Ectodermal cell (in vitro differentiated cells): ENCODE measurements around the gene PRSS1.

ENCODE experiments used
- H3K27ac ChIP-seq: 2 replicates; pipeline ENCODE4 v1.7.0; 2013; ENCODE audit warnings: mild to moderate bottlenecking, low read depth, low read length; ENCODE audit not compliant: insufficient read depth, poor library complexity, severe bottlenecking
- H3K27me3 ChIP-seq: 2 replicates; pipeline ENCODE4 v1.7.0; 2013; ENCODE audit warnings: mild to moderate bottlenecking, low read length; ENCODE audit not compliant: insufficient read depth, control insufficient read depth, poor library complexity, severe bottlenecking
- H3K36me3 ChIP-seq: one replicate; pipeline ENCODE4 v1.7.0; 2013; ENCODE audit warnings: low read length; ENCODE audit not compliant: control insufficient read depth, insufficient read depth
- H3K4me1 ChIP-seq: one replicate; pipeline ENCODE4 v1.7.0; 2013; ENCODE audit warnings: low read length; ENCODE audit not compliant: control insufficient read depth, insufficient read depth
- H3K4me3 ChIP-seq: 2 replicates; pipeline ENCODE4 v1.7.0; 2013; ENCODE audit warnings: low read depth, low read length, control low read depth; ENCODE audit not compliant: insufficient read depth
- H3K9me3 ChIP-seq: 2 replicates; pipeline ENCODE4 v1.7.0; 2013; ENCODE audit warnings: mild to moderate bottlenecking, low read length, moderate library complexity; ENCODE audit not compliant: control insufficient read depth
- WGBS, 2 experiments: methylation state at CpG; one replicate each; pipeline ENCODE4 v1.1.7; 2013; ENCODE audit warnings: missing lambda C conversion rate in 2 of 2; 5-methylcytosine and 5-hydroxymethylcytosine counted together

Gene PRSS1

GRCh38 chr7:142790555-142790954, 41.3 kb downstream of the PRSS1 start:
- Histone ChIP-seq H3K36me3 (no peaks in the 10 kb centered on the region), H3K4me3 (no peak overlapping the region), H3K27ac (no peak overlapping the region), H3K27me3 (peaks cover 18% of the 10 kb centered on the region), H3K4me1 (no peaks in the 10 kb centered on the region), H3K9me3 (no peaks in the 10 kb centered on the region)
- 91% methylated on average over 1 of the region's 1 CpG for WGBS, 2 experiments

GRCh38 chr7:142791502-142791901, 42.2 kb downstream of the PRSS1 start:
- Histone ChIP-seq H3K27ac (no peak overlapping the region), H3K9me3 (no peaks in the 10 kb centered on the region), H3K36me3 (no peaks in the 10 kb centered on the region), H3K27me3 (peaks cover 28% of the 10 kb centered on the region), H3K4me3 (no peak overlapping the region), H3K4me1 (no peaks in the 10 kb centered on the region)
- 93 to 95% methylated on average over 5 to 6 of the region's 7 CpGs for WGBS, 2 experiments

DNA sequence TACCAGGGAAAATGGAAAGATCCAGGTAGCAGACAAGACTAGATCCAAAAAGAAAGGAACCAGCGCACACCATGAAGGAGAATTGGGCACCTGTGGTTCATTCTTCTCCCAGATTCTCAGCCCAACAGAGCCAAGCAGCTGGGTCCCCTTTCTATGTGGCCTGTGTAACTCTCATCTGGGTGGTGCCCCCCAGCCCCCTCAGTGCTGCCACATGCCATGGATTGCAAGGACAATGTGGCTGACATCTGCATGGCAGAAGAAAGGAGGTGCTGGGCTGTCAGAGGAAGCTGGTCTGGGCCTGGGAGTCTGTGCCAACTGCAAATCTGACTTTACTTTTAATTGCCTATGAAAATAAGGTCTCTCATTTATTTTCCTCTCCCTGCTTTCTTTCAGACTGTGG, 42.9 kb downstream of the PRSS1 start:
- Histone ChIP-seq H3K36me3 (no peaks in the 10 kb centered on the region), H3K27me3 (peaks cover 34% of the 10 kb centered on the region), H3K4me3 (no peak overlapping the region), H3K9me3 (no peaks in the 10 kb centered on the region), H3K4me1 (peaks cover 2% of the 10 kb centered on the region), H3K27ac (no peak overlapping the region)
- WGBS, 2 experiments: 93 to 100% methylated on average over 1 of the region's 1 CpG

DNA sequence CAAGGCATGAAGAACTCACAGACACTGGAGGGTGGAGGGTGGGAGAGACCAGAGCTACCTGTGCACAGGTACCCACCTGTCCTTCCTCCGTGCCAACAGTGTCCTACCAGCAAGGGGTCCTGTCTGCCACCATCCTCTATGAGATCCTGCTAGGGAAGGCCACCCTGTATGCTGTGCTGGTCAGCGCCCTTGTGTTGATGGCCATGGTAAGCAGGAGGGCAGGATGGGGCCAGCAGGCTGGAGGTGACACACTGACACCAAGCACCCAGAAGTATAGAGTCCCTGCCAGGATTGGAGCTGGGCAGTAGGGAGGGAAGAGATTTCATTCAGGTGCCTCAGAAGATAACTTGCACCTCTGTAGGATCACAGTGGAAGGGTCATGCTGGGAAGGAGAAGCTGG, 43.3 kb downstream of the PRSS1 start:
- H3K4me3 ChIP-seq: no peak overlapping the region
- 89 to 92% methylated on average over 2 of the region's 2 CpGs for WGBS, 2 experiments
- H3K27ac ChIP-seq: no peak overlapping the region
- H3K36me3 ChIP-seq: no peaks in the 10 kb centered on the region
- H3K9me3 ChIP-seq: no peaks in the 10 kb centered on the region
- peaks cover 7% of the 10 kb centered on the region for H3K4me1 ChIP-seq
- H3K27me3 ChIP-seq: peaks cover 39% of the 10 kb centered on the region

GRCh38 chr7:142793156-142793555, 43.9 kb downstream of the PRSS1 start:
- H3K9me3 ChIP-seq: no peaks in the 10 kb centered on the region
- peaks cover 12% of the 10 kb centered on the region for H3K4me1 ChIP-seq
- WGBS, 2 experiments: 85 to 91% methylated on average over 5 of the region's 5 CpGs
- H3K36me3 ChIP-seq: no peaks in the 10 kb centered on the region
- no peak overlapping the region for H3K27ac ChIP-seq
- no peak overlapping the region for H3K4me3 ChIP-seq
- H3K27me3 ChIP-seq: peaks cover 44% of the 10 kb centered on the region

- WGBS, 2 experiments: 28 to 29% methylated on average over 5 of the region's 5 CpGs
Observed at GRCh38 chr7:142795339-142795863, 46.1 kb downstream of the PRSS1 start.

DNA sequence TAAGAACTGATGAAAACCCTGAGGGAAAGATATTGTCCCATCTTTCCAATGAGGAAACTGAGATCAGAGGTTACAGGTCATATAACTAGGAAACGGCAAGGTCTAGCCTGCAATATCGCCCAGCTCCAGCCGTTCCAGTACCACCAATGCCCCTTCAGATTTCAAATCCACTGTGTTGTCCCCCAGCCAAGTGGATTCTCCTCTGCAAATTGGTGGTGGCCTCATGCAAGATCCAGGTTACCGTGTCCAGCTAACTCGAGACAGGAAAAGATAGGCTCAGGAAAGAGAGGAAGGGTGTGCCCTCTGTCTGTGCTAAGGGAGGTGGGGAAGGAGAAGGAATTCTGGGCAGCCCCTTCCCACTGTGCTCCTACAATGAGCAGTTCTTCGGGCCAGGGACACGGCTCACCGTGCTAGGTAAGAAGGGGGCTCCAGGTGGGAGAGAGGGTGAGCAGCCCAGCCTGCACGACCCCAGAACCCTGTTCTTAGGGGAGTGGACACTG, 46.8 kb downstream of the PRSS1 start:
- H3K9me3 ChIP-seq: no peaks in the 10 kb centered on the region
- peak overlapping the region; percentile 42 for H3K4me3 ChIP-seq
- H3K4me1 ChIP-seq: peaks cover 15% of the 10 kb centered on the region
- WGBS, 2 experiments: 24 to 25% methylated on average over 9 of the region's 9 CpGs
- H3K36me3 ChIP-seq: no peaks in the 10 kb centered on the region
- H3K27ac ChIP-seq: no peak overlapping the region
- H3K27me3 ChIP-seq: peaks cover 61% of the 10 kb centered on the region

More at GRCh38 chr7:142795339-142795863, 46.1 kb downstream of the PRSS1 start:
- Histone ChIP-seq H3K27me3 (peaks cover 61% of the 10 kb centered on the region), H3K9me3 (no peaks in the 10 kb centered on the region), H3K4me1 (peaks cover 15% of the 10 kb centered on the region), H3K4me3 (no peak overlapping the region), H3K27ac (no peak overlapping the region), H3K36me3 (no peaks in the 10 kb centered on the region)

DNA sequence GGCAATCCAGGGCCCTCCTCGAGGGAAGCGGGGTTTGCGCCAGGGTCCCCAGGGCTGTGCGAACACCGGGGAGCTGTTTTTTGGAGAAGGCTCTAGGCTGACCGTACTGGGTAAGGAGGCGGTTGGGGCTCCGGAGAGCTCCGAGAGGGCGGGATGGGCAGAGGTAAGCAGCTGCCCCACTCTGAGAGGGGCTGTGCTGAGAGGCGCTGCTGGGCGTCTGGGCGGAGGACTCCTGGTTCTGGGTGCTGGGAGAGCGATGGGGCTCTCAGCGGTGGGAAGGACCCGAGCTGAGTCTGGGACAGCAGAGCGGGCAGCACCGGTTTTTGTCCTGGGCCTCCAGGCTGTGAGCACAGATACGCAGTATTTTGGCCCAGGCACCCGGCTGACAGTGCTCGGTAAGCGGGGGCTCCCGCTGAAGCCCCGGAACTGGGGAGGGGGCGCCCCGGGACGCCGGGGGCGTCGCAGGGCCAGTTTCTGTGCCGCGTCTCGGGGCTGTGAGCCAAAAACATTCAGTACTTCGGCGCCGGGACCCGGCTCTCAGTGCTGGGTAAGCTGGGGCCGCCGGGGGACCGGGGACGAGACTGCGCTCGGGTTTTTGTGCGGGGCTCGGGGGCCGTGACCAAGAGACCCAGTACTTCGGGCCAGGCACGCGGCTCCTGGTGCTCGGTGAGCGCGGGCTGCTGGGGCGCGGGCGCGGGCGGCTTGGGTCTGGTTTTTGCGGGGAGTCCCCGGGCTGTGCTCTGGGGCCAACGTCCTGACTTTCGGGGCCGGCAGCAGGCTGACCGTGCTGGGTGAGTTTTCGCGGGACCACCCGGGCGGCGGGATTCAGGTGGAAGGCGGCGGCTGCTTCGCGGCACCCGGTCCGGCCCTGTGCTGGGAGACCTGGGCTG, 47.5 kb downstream of the PRSS1 start:
- H3K4me3 ChIP-seq: peak overlapping the region; percentile 42
- WGBS, 2 experiments: 2% methylated on average over 74 of the region's 74 CpGs

DNA sequence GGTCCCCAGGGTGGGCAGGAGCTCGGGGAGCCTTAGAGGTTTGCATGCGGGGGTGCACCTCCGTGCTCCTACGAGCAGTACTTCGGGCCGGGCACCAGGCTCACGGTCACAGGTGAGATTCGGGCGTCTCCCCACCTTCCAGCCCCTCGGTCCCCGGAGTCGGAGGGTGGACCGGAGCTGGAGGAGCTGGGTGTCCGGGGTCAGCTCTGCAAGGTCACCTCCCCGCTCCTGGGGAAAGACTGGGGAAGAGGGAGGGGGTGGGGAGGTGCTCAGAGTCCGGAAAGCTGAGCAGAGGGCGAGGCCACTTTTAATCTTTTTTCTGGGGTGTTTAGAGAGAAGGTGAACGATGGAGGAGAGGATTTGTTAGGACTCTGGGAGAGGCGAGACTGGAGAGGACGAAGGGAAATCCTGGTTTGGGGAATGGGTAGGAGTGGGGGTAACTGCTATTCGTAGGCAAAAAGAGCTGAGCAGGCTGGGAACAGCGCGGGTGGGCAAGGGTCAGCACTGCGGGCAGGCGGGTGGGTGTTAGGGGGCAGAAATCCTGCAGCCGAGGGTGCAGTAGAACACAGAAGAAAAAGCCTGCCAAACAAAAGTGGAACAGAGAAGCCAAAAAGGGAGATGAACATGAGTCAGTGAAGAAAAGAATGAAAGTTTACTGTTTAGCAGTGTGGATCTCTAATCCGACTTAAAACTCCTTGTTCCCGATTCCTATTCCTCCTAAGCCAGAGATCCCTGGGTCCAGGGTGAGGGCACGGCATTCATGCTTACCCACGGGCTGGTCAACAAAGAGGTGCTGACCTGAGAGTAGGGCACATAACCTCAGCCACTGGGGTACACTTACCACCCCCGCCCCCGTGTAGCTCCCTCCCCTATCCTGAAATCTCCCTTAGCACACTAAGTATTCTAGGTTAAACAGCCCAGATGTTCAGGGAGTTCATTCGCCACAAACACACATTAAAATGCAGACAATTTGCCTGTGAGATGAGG, 48.4 kb downstream of the PRSS1 start:
- Histone ChIP-seq H3K27me3 (peaks cover 61% of the 10 kb centered on the region), H3K4me3 (peak overlapping the region; percentile 42), H3K36me3 (no peaks in the 10 kb centered on the region), H3K9me3 (no peaks in the 10 kb centered on the region), H3K4me1 (peaks cover 15% of the 10 kb centered on the region), H3K27ac (no peak overlapping the region)
- 7 to 9% methylated on average over 33 of the region's 33 CpGs for WGBS, 2 experiments

More for the DNA sequence above, 47.5 kb downstream of the PRSS1 start:
- peaks cover 15% of the 10 kb centered on the region for H3K4me1 ChIP-seq
- no peak overlapping the region for H3K27ac ChIP-seq
- no peaks in the 10 kb centered on the region for H3K9me3 ChIP-seq
- H3K27me3 ChIP-seq: peaks cover 61% of the 10 kb centered on the region
- no peaks in the 10 kb centered on the region for H3K36me3 ChIP-seq
